NOMO-1 (cell line): Measurements from ENCODE around the gene SNRNP35.
A peak's percentile ranks its signal among the peaks of the same experiment; 100 is the strongest.
"Not testable (repeated sequence)": the region's sequence is repeated elsewhere in the genome, so short reads cannot be mapped to it uniquely, and the experiment has no call there.

Experiments
- DNase-seq, 2 experiments: peaks; one replicate each; lab custom pipeline; 2025; ENCODE audit not compliant: unreplicated experiment in 2 of 2; lab: John Stamatoyannopoulos, UW

SNRNP35 gene

GRCh38 chr12:123457980-123458779, at the start of gene SNRNP35:
Gene SNRNP35 (plus strand): TSS chr12:123458139. CDS start chr12:123465541, 7,402 bp downstream.
- DNase-seq, result peak; percentile 78 to 79

DNA sequence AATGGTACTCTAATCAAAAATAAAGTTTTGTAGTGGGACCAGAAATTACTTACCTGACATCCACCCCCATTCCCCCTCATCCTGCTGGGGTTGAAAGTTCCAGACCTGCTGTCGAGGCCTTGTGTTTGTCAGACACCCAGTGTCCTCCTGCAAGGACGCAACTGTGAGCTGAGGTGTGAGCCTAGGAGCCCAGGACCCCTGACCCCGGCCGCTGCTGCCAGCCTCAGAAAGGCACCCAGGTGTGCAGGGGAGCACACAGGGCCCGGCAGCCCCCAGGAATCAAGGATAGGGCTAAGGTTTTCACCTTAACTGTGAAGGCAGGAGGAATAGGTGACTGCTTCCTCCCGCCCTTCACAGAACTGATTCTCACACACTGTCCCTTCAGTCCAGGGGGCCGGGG, 49.3 kb upstream of the SNRNP35 start:
- DNase-seq, result not testable (repeated sequence)

- DNase-seq, result not testable (repeated sequence)
These were observed 48.5 kb upstream of the SNRNP35 start for GRCh38 chr12:123409284-123410040.

DNA sequence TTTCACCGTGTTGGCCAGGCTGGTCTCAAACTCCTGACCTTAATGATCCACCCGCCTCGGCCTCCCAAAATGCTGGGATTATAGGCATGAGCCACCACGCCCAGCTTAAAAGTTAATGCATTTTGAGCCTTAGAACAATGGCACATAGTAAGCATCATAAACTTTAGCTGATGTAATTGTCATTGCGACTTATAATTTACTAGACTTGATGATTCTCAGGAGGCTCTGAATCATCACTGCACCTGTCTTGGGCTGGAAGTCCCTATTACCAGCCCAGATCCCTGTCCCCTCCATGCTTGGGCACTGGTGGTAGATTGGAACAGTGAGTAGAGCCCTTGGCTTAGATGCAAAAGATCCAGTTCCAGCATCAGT, 47.9 kb upstream of the SNRNP35 start:
- DNase-seq, result no peak

DNA sequence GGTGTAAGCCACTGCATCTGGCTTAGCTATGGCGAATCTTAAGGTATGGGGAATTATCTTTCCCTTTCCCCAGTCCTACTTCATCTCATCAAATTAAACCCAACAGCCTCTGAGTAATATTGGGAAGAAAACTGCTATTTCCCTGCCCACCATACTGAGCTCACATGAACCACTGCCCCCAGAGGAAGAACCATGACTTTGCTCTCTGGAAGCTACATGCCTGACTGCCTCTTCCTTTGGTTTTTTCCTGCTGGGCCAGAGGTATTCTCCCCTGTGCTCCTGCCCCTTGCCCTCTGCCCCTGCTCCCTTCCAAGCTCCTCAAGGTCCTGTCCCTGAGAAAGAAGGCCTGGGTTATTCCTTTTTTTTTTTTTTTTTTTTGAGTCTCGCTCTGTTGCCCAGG, 36.6 kb upstream of the SNRNP35 start:
- no peak for DNase-seq

- no peak for DNase-seq
These were observed 30.7 kb upstream of the SNRNP35 start for GRCh38 chr12:123427036-123427769.

GRCh38 chr12:123428591-123428990, 29.3 kb upstream of the SNRNP35 start:
- no peak for DNase-seq

DNA sequence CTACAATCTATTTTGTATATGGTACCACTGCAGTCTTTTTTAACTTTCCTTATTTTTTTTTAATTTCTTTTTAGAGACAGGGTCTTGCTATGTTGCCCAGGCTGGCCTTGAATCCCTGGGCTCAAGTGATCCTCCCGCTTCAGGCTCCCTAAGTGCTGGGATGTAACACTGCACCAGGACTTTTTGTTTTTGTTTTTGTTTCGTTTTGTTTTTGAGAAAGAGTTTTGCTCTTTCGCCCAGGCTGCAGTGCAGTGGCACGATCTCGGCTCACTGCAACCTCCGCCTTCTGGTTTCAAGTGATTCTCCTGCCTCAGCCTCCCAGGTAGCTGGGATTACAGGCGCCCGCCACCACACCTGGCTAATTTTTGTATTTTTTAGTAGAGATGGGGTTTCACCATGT, 28.8 kb upstream of the SNRNP35 start:
- DNase-seq, result not testable (repeated sequence)

DNA sequence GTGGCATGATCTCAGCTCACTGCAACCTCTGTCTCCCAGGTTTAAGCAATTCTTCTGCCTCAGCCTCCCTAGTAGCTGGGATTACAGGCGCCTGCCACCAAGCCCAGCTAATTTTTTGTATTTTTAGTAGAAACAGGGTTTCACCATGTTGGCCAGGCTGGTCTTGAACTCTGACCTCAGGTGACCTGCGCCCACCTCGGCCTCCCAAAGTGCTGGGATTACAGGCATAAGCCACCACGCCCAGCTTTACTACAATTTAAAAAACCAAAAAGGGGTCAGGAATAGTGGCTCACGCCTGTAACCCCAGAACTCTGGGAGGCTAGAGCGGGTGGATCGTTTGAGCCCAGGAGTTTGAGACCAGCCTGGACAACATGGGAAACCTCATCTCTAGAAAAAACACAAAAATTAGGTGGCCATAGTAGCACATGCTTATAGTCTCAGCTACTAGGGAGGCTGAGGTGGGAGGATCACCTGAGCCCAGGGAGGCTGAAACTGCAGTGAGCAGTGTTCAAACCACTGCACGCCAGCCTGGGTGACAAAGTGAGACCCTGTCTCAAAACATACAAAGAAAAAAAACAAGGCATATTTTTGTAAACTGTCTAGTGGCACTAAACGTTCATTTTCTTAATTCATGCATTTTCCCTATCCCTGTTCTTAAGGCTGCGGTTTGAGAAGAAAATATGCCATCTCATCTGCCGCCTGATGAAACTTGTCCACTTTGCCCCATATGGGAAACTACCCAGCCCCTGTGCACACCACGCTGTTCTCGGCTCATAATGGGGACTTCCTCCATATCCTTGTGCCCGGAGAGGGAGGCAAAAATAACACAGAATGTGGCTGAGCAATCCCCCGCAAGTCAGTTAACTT, 25.8 kb upstream of the SNRNP35 start:
- DNase-seq, result peak; percentile 71 to 75

GRCh38 chr12:123433615-123434014, 24.3 kb upstream of the SNRNP35 start:
- DNase-seq, result no peak

GRCh38 chr12:123435636-123436016, 22.3 kb upstream of the SNRNP35 start:
- no peak for DNase-seq

- peak; percentile 97 to 99 for DNase-seq
These were observed 21.6 kb upstream of the SNRNP35 start, which contains the start of gene RILPL2 for GRCh38 chr12:123436017-123436964. Gene RILPL2 (minus strand): TSS chr12:123436684. CDS start chr12:123436420, 264 bp downstream.

DNA sequence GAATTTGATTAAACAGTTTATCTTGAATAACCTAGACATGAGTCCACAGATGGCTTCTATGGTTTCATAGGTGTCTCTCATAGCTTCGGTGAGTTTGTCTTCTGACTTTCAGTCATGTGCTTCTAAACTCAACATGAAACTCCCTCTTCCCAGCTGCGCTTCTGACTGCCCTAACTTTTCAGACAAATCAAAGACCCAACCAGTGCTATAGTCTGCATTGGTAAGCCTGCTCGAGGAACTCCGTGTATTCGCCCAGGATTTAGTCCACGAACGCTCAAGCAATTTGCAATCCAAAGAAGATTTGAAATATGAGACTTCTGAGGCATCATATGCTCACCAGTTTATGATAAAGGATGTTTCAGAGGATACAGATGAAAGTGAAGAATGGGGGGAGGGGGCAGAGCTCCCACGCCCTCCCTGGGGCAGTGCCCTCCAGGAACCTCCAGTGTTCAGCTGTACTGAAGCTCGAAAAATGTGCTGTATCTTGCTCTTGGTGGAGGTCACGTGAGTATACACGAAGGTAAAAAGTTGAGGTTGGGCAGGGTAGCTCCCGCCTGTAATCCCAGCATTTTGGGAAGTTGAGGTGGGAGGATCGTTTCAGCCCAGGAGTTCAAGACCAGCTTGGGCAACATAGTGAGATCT, 16.3 kb upstream of the SNRNP35 start:
- DNase-seq, result no peak

DNA sequence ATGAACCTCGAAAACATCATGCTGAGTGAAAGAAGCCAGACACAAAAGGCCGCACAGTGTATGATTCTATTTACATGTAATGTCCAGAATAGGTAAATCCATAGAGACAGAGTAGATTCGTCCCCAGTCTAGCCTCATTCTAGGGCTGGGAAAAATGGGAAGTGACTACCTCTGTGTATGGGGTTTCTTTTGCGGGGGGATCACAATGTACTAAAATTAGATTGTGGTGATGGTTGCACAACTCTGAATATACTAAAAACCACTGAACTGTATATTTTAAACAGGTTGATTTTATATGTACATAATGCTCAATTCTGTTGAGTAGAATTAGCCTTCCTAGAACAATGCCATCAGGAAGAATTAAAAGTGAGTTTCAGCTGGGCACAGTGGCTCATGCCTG, 15.2 kb upstream of the SNRNP35 start:
- DNase-seq, result peak; percentile 46 to 69

DNA sequence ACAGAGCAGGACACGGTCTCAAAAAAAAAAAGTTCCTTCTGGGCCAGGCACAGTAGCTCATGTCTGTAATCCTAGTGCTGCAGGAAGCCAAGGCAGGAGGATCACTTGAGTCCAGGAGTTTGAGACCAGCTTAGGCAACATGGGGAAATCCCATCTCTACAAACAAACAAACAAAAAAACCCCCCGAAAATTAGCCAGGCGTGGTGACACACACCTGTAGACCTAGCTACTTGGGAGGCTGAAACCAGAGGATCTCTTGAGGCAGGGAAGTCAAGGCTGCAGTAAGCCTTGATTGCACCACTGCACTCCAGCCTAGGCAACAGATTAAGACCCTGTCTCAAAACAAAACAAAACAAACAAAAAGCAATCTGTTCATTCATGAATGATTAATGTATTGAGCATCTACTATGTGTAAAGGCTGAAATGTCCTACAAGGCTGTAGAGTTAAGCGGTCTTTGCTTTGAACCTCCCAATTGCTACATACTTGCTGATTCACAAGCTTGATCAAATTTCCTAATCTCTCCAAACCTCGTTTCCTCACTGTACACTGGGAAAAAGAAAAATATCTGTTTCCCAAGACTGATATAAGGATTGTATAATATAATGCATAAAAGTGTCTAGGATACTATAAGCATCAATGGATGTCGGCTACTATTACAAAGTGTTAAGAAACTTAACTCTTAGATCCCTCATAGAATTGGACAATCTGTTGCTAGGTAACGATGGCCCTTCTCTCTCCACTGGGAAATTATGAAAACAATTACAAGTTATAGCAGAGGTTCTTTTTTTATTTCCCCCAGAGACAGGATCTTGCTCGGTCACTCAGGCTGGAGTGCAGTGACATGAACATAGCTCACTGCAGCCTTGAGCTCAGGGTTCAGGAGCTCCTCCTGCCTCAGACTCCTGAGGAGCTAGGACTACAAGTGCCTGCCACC, 13.6 kb upstream of the SNRNP35 start:
- peak in 1 of 2 experiments; percentile 44 for DNase-seq

GRCh38 chr12:123445388-123446332, 12.3 kb upstream of the SNRNP35 start:
- DNase-seq, result no peak

DNA sequence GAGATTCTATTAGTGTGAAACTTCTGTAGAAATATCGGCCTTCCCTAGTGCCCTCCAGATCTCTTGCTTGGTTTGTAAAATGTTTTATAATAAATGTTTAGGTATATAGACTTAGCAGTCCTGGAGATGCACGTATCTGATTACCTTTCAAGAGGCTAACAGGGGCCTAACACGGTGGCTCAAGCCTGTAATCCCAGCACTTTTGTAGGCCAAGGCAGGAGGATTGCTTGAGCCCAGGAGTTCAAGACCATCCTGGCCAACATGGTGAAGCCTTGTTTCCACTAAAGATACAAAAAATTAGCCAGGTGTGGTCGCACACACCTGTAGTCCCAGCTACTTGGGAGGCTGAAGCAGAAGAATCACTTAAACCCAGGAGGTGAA, 11.6 kb upstream of the SNRNP35 start:
- DNase-seq, result no peak
